Fibroblast of lung (primary cell): Measurements from ENCODE around the gene RXFP3.

Experiments
- CTCF ChIP-seq, 2 donors: IDR thresholded peaks in 1 of 2; conservative IDR thresholded peaks in 1 of 2; 1 replicate in 1 of 2; 2 replicates in 1 of 2; pipeline ENCODE4 v1.5.1; 2011 to 2012; ENCODE audit warnings: low read length in 2 of 2, control low read depth in 1 of 2, inconsistent platforms in 1 of 2, low read depth in 1 of 2, mild to moderate bottlenecking in 1 of 2
- EZH2 ChIP-seq: IDR thresholded peaks from 2 replicates; pipeline ENCODE4 v1.5.1; 2012; ENCODE audit warnings: low read length, control low read depth, mild to moderate bottlenecking; ENCODE audit errors: missing control alignments

GRCh38 chr5:33928283-33928682, 7.9 kb upstream of the RXFP3 start:
- TF ChIP-seq CTCF (conservative IDR thresholded peaks at IDR 0.05 in 1 of 2, IDR thresholded peaks at IDR 0.05 in 1 of 2; ENCODE audit: low read depth in 1 of 2, low read length in 2 of 2) (no peak), EZH2 (no peak)
